Measurements from ENCODE around the gene GIT2. TPM values are rescaled to one million over a fixed set of nuclear protein-coding genes. Genes with fewer than 3 reads are reported as not detected.

Gene GIT2
- total RNA-seq, 1 experiment from 2014 or later: 56.0 TPM

DNA sequence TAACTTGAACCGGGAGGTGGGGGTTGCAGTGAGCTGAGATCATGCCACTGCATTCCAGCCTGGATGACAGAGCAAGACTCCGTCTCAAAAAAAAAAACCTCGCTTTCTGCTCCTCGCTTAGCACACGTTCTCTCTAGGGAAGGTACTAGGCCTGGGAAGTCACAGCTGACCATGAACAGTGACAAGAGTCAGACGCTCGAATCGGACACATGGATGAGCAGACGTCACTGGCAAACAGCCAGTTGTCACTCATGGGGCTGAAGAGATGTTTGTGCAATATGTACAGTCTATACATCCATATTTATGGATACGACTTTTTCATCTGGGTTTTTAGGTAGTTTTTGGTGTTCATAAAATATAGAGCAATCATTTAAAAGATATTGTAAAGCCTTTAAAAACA lies 76.7 kb downstream of the GIT2 start:
- no peaks in the 10 kb centered on the region for H3K4me1 Mint-ChIP-seq (ENCODE audit: low read depth, unreplicated experiment)
- no peaks in the 10 kb centered on the region for H3K27me3 Mint-ChIP-seq (ENCODE audit: unreplicated experiment)
- DNase-seq: no peak
- intact Hi-C loops (cut with micrococcal nuclease; ENCODE audit: unreplicated experiment): no loop called here
- H3K36me3 Mint-ChIP-seq (ENCODE audit: insufficient read depth, unreplicated experiment): peaks cover 36% of the 10 kb centered on the region
- no peaks in the 10 kb centered on the region for H3K9me3 Mint-ChIP-seq (ENCODE audit: low read depth, unreplicated experiment)
- CTCF ChIA-PET: no interaction called here
- no TSS peak for BruUV-seq (replicated peaks)
- TF ChIP-seq, protein P1, sequence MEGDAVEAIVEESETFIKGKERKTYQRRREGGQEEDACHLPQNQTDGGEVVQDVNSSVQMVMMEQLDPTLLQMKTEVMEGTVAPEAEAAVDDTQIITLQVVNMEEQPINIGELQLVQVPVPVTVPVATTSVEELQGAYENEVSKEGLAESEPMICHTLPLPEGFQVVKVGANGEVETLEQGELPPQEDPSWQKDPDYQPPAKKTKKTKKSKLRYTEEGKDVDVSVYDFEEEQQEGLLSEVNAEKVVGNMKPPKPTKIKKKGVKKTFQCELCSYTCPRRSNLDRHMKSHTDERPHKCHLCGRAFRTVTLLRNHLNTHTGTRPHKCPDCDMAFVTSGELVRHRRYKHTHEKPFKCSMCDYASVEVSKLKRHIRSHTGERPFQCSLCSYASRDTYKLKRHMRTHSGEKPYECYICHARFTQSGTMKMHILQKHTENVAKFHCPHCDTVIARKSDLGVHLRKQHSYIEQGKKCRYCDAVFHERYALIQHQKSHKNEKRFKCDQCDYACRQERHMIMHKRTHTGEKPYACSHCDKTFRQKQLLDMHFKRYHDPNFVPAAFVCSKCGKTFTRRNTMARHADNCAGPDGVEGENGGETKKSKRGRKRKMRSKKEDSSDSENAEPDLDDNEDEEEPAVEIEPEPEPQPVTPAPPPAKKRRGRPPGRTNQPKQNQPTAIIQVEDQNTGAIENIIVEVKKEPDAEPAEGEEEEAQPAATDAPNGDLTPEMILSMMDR (IDR thresholded peaks at IDR 0.05; ENCODE audit: unreplicated experiment): no peak
- H3K4me3 Mint-ChIP-seq (ENCODE audit: low read depth, unreplicated experiment): no peak overlapping the region
- H3K27ac Mint-ChIP-seq (ENCODE audit: unreplicated experiment): no peak overlapping the region

- no peaks in the 10 kb centered on the region for H3K4me1 Mint-ChIP-seq (ENCODE audit: low read depth, unreplicated experiment)
- CTCF ChIA-PET: no interaction called here
- TF ChIP-seq, protein P1 (IDR thresholded peaks at IDR 0.05; ENCODE audit: unreplicated experiment): no peak
- BruUV-seq (replicated peaks): no TSS peak
- DNase-seq: no peak
- no peak overlapping the region for H3K4me3 Mint-ChIP-seq (ENCODE audit: low read depth, unreplicated experiment)
- no peaks in the 10 kb centered on the region for H3K27me3 Mint-ChIP-seq (ENCODE audit: unreplicated experiment)
- no peaks in the 10 kb centered on the region for H3K9me3 Mint-ChIP-seq (ENCODE audit: low read depth, unreplicated experiment)
- H3K36me3 Mint-ChIP-seq (ENCODE audit: insufficient read depth, unreplicated experiment): peaks cover 46% of the 10 kb centered on the region
- intact Hi-C loops (cut with micrococcal nuclease; ENCODE audit: unreplicated experiment): no loop called here
- no peak overlapping the region for H3K27ac Mint-ChIP-seq (ENCODE audit: unreplicated experiment)
Measured at GRCh38 chr12:109916045-109916444, 80.1 kb downstream of the GIT2 start.

DNA sequence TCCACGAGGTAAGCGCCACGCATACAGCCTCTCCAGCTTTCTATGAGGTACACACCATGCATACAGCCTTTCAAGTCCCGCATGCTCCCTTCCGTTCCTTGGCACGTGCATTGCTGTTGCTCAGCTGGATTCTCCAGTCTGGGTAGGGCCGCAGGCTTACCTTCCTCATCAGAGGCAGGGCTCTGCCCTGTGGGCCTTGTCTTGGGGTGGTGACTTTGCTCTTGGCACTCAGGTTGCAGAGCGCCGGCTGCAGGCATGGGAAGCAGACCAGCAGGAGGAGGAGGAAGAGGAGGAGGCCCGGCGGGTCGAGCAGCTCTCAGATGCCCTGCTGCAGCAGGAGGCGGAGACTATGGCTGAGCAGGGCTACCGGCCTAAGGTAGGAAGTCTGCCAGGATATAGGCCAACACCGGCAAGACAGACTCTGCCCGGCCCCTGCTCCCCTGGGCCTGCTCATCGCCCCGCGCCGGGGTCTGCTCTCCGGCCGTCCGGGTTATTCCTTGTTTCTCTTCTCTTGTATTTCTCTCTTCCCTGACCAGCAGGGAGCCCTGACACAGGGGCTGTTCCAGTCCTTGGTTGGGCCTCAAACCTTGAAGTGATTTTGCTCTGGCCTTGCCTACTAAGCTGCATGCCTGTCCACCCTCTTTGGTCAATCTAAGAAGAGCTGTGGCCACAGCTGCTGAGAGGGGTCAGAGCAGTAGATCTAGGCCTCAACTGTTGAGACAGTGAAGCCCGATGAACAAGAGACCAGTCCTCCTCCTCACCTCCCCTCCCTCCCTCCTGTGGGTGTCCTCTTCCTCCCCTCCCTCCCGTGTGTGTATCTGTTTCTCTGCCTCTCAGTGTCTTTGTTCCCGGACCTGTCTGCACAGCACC lies 80.8 kb downstream of the GIT2 start:
- BruUV-seq (replicated peaks): no TSS peak
- H3K36me3 Mint-ChIP-seq (ENCODE audit: insufficient read depth, unreplicated experiment): peaks cover 45% of the 10 kb centered on the region
- H3K27ac Mint-ChIP-seq (ENCODE audit: unreplicated experiment): no peak overlapping the region
- intact Hi-C loops (cut with micrococcal nuclease; ENCODE audit: unreplicated experiment): no loop called here
- no peaks in the 10 kb centered on the region for H3K9me3 Mint-ChIP-seq (ENCODE audit: low read depth, unreplicated experiment)
- no peaks in the 10 kb centered on the region for H3K4me1 Mint-ChIP-seq (ENCODE audit: low read depth, unreplicated experiment)
- DNase-seq: no peak
- no peaks in the 10 kb centered on the region for H3K27me3 Mint-ChIP-seq (ENCODE audit: unreplicated experiment)
- CTCF ChIA-PET: interaction anchor here (0.6 kb wide), 2 partner anchors 13 to 49 kb away, joined by 3 to 4 read pairs; no protein-coding TSS in a partner anchor
- no peak overlapping the region for H3K4me3 Mint-ChIP-seq (ENCODE audit: low read depth, unreplicated experiment)
- TF ChIP-seq, protein P1 (IDR thresholded peaks at IDR 0.05; ENCODE audit: unreplicated experiment): no peak

- TF ChIP-seq, protein P1 (IDR thresholded peaks at IDR 0.05; ENCODE audit: unreplicated experiment): no peak
- peaks cover 43% of the 10 kb centered on the region for H3K36me3 Mint-ChIP-seq (ENCODE audit: insufficient read depth, unreplicated experiment)
- no peak for DNase-seq
- no peaks in the 10 kb centered on the region for H3K4me1 Mint-ChIP-seq (ENCODE audit: low read depth, unreplicated experiment)
- no peaks in the 10 kb centered on the region for H3K27me3 Mint-ChIP-seq (ENCODE audit: unreplicated experiment)
- intact Hi-C loops (cut with micrococcal nuclease; ENCODE audit: unreplicated experiment): no loop called here
- CTCF ChIA-PET: no interaction called here
- BruUV-seq (replicated peaks): no TSS peak
- no peaks in the 10 kb centered on the region for H3K9me3 Mint-ChIP-seq (ENCODE audit: low read depth, unreplicated experiment)
- H3K27ac Mint-ChIP-seq (ENCODE audit: unreplicated experiment): no peak overlapping the region
- H3K4me3 Mint-ChIP-seq (ENCODE audit: low read depth, unreplicated experiment): no peak overlapping the region
Measured at GRCh38 chr12:109914461-109914860, 81.7 kb downstream of the GIT2 start.

Data from Calu3 (cell line).